ENCODE data around the gene TLK1. TPM values are rescaled to one million over a fixed set of nuclear protein-coding genes. Genes with fewer than 3 reads are reported as not detected.

TLK1 gene
- 10 to 100 TPM; 85.4 to 85.8 TPM for total RNA-seq
- polyA plus RNA-seq (2013, experiment 1 of 2) = 35.0 TPM
- polyA plus RNA-seq (2013, experiment 2 of 2) = 32.3 TPM
- long read RNA-seq, experiment 1, full-length matches to known transcripts = 3 of 26 reads
- long read RNA-seq, experiment 1, partial matches to known transcripts = 5 of 26 reads
- long read RNA-seq, experiment 1, other reads (novel, unspliced or antisense) = 18 of 26 reads
- long read RNA-seq, experiment 2, full-length matches to known transcripts = 15 of 40 reads
- long read RNA-seq, experiment 2, partial matches to known transcripts = 5 of 40 reads
- long read RNA-seq, experiment 2, other reads (novel, unspliced or antisense) = 20 of 40 reads
- long read RNA-seq, experiment 3, full-length matches to known transcripts = 16 of 45 reads
- long read RNA-seq, experiment 3, partial matches to known transcripts = 18 of 45 reads
- long read RNA-seq, experiment 3, other reads (novel, unspliced or antisense) = 11 of 45 reads
- long read RNA-seq, experiment 4, partial matches to known transcripts = 3 of 3 reads
- long read RNA-seq, experiment 4, other reads (novel, unspliced or antisense) = 0 of 3 reads

GRCh38 chr2:171160119-171160955 is at the start of gene TLK1:
TLK1 (minus strand) TSS chr2:171160893; CDS start chr2:171160428, 465 bp downstream.
- Histone ChIP-seq H3K36me3 (ENCODE audit: control insufficient read depth, insufficient read depth, low read length) (no peaks in the 10 kb centered on the region), H3K27me3 (ENCODE audit: control insufficient read depth, insufficient read depth, low read length, poor library complexity, severe bottlenecking) (no peaks in the 10 kb centered on the region), H3K4me3 (ENCODE audit: low read length) (peak within 1 kb of the TSS; percentile 95), H3K9me3 (ENCODE audit: control insufficient read depth, low read length) (no peaks in the 10 kb centered on the region), H3K9ac (ENCODE audit: extremely low read depth, low read length, poor library complexity, severe bottlenecking) (peak within 1 kb of the TSS; percentile 71), H3K4me1 (ENCODE audit: control insufficient read depth, insufficient read depth, low read length) (peaks cover 3% of the 10 kb centered on the region), H3K27ac (ENCODE audit: low read depth, low read length) (peak within 1 kb of the TSS; percentile 95)
- Mint-ChIP-seq H3K4me1 (peaks cover 33% of the 10 kb centered on the region), H3K9me3 (no peaks in the 10 kb centered on the region), H3K36me3 (ENCODE audit: low read depth) (no peaks in the 10 kb centered on the region), H3K4me3 (peak within 1 kb of the TSS; percentile 98), H3K27me3 (ENCODE audit: insufficient read depth) (no peaks in the 10 kb centered on the region), H3K27ac (peak within 1 kb of the TSS; percentile 96)
- no peak for TF ChIP-seq CTCF (conservative IDR thresholded peaks at IDR 0.05)
- peak; percentile 90 for DNase-seq
- 0% methylated on average over 9 to 94 of the region's 97 CpGs for WGBS, 2 experiments (ENCODE audit: insufficient coverage in 1 of 2, insufficient read length in 1 of 2)

- Histone ChIP-seq H3K27ac (ENCODE audit: low read depth, low read length) (no peak overlapping the region), H3K27me3 (ENCODE audit: control insufficient read depth, insufficient read depth, low read length, poor library complexity, severe bottlenecking) (no peaks in the 10 kb centered on the region), H3K4me3 (ENCODE audit: low read length) (no peak overlapping the region), H3K9ac (ENCODE audit: extremely low read depth, low read length, poor library complexity, severe bottlenecking) (no peak overlapping the region), H3K9me3 (ENCODE audit: control insufficient read depth, low read length) (peaks cover 6% of the 10 kb centered on the region), H3K4me1 (ENCODE audit: control insufficient read depth, insufficient read depth, low read length) (peaks cover 3% of the 10 kb centered on the region), H3K36me3 (ENCODE audit: control insufficient read depth, insufficient read depth, low read length) (no peaks in the 10 kb centered on the region)
- Mint-ChIP-seq H3K27ac (peak overlapping the region; percentile 45), H3K27me3 (ENCODE audit: insufficient read depth) (no peaks in the 10 kb centered on the region), H3K4me1 (peaks cover 30% of the 10 kb centered on the region), H3K36me3 (ENCODE audit: low read depth) (no peaks in the 10 kb centered on the region), H3K9me3 (peaks cover 3% of the 10 kb centered on the region), H3K4me3 (peak overlapping the region; percentile 18)
- 78 to 92% methylated on average over 2 to 8 of the region's 9 CpGs for WGBS, 2 experiments (ENCODE audit: insufficient coverage in 1 of 2, insufficient read length in 1 of 2)
- no peak for DNase-seq
- TF ChIP-seq CTCF (conservative IDR thresholded peaks at IDR 0.05) = no peak
These were observed 49.6 kb upstream of the TLK1 start for GRCh38 chr2:171210216-171210863.

GRCh38 chr2:171208657-171209056 is 48.0 kb upstream of the TLK1 start:
- Mint-ChIP-seq H3K36me3 (ENCODE audit: low read depth) (no peaks in the 10 kb centered on the region), H3K4me1 (peaks cover 30% of the 10 kb centered on the region), H3K27me3 (ENCODE audit: insufficient read depth) (no peaks in the 10 kb centered on the region), H3K4me3 (no peak overlapping the region), H3K9me3 (peaks cover 3% of the 10 kb centered on the region), H3K27ac (no peak overlapping the region)
- TF ChIP-seq CTCF (conservative IDR thresholded peaks at IDR 0.05) = no peak
- no peaks in the 10 kb centered on the region for H3K36me3 ChIP-seq (ENCODE audit: control insufficient read depth, insufficient read depth, low read length)
- no peaks in the 10 kb centered on the region for H3K27me3 ChIP-seq (ENCODE audit: control insufficient read depth, insufficient read depth, low read length, poor library complexity, severe bottlenecking)
- no peak overlapping the region for H3K27ac ChIP-seq (ENCODE audit: low read depth, low read length)
- no peak overlapping the region for H3K4me3 ChIP-seq (ENCODE audit: low read length)
- H3K4me1 ChIP-seq (ENCODE audit: control insufficient read depth, insufficient read depth, low read length) = peaks cover 3% of the 10 kb centered on the region
- no peak overlapping the region for H3K9ac ChIP-seq (ENCODE audit: extremely low read depth, low read length, poor library complexity, severe bottlenecking)
- H3K9me3 ChIP-seq (ENCODE audit: control insufficient read depth, low read length) = peaks cover 6% of the 10 kb centered on the region
- DNase-seq = no peak

Measured in endodermal cell (in vitro differentiated cells).